Small intestine (tissue), 7 donors: ENCODE results near the gene TULP4. TPM values are rescaled to one million over a fixed set of nuclear protein-coding genes. Genes with fewer than 3 reads are reported as not detected.
"Not testable (repeated sequence)": the region's sequence is repeated elsewhere in the genome, so short reads cannot be mapped to it uniquely, and the experiment has no call there.

Experiments
- DNase-seq, 2 donors: peaks; one replicate each; pipeline versions ENCODE4 v3.0.0 to v3.0.0-alpha.2; 2013
- FAIRE-seq: peaks from 2 replicates; lab custom pipeline; 2012; peaks lifted over from hg19 to GRCh38; lab: Jason Lieb, UNC
- H3K27ac ChIP-seq, 3 donors: one replicate each; pipeline ENCODE4 v1.5.1; 2013; ENCODE audit warnings: low read length in 2 of 3, mild to moderate bottlenecking in 2 of 3, control low read depth in 1 of 3, inconsistent platforms in 1 of 3, low read depth in 1 of 3, moderate library complexity in 1 of 3
- H3K27me3 ChIP-seq, 3 donors: one replicate each; pipeline ENCODE4 v1.6.1; 2013; ENCODE audit warnings: low read length in 3 of 3, inconsistent platforms in 1 of 3; ENCODE audit not compliant: control insufficient read depth in 3 of 3, insufficient read depth in 3 of 3
- H3K36me3 ChIP-seq, 3 donors: one replicate each; pipeline ENCODE4 v1.6.1; 2013; ENCODE audit warnings: low read length in 3 of 3, inconsistent platforms in 1 of 3, low read depth in 1 of 3, mild to moderate bottlenecking in 1 of 3, moderate library complexity in 1 of 3; ENCODE audit not compliant: control insufficient read depth in 3 of 3, insufficient read depth in 2 of 3
- H3K4me1 ChIP-seq, 3 donors: one replicate each; pipeline ENCODE4 v1.6.1; 2013; ENCODE audit warnings: low read length in 2 of 3, inconsistent platforms in 1 of 3, low read depth in 1 of 3, mild to moderate bottlenecking in 1 of 3, moderate library complexity in 1 of 3; ENCODE audit not compliant: control insufficient read depth in 3 of 3, insufficient read depth in 2 of 3
- H3K4me3 ChIP-seq, 3 donors: one replicate each; pipeline ENCODE4 v1.5.1; 2013; ENCODE audit warnings: low read length in 3 of 3, control low read depth in 1 of 3, inconsistent platforms in 1 of 3, low read depth in 1 of 3, mild to moderate bottlenecking in 1 of 3, moderate library complexity in 1 of 3
- H3K9me3 ChIP-seq, 2 donors: one replicate each; pipeline ENCODE4 v1.6.1; 2013; ENCODE audit warnings: low read depth in 1 of 2, low read length in 1 of 2; ENCODE audit not compliant: control insufficient read depth in 2 of 2, insufficient read depth in 1 of 2
- WGBS, 3 donors: extraction: QIAGEN DNeasy Blood & Tissue Kit; methylation state at CpG; one replicate each; pipeline ENCODE4 v1.1.7; 2013; 5-methylcytosine and 5-hydroxymethylcytosine counted together
- polyA plus RNA-seq, 4 donors: library from polyadenylated mRNA; stranded (reverse) in 3 of 4; unstranded in 1 of 4; fragments of 200-250 nt in 3 of 4; fragments of 120-200 nt in 1 of 4; gene quantifications; one replicate each; pipeline versions ENCODE4 v1.2.1 to v1.2.3, GENCODE V29; 2013
- donor health status: healthy with polysubstance abuse.
- donor health status: control.
- donor health status: control.
- donor health status: Bipolar disorder and iron deficiency.
- donor health status: healthy.

TULP4 gene
- polyA plus RNA-seq, 4 donors = 7.2 to 30.7 (median 10.7) TPM

DNA sequence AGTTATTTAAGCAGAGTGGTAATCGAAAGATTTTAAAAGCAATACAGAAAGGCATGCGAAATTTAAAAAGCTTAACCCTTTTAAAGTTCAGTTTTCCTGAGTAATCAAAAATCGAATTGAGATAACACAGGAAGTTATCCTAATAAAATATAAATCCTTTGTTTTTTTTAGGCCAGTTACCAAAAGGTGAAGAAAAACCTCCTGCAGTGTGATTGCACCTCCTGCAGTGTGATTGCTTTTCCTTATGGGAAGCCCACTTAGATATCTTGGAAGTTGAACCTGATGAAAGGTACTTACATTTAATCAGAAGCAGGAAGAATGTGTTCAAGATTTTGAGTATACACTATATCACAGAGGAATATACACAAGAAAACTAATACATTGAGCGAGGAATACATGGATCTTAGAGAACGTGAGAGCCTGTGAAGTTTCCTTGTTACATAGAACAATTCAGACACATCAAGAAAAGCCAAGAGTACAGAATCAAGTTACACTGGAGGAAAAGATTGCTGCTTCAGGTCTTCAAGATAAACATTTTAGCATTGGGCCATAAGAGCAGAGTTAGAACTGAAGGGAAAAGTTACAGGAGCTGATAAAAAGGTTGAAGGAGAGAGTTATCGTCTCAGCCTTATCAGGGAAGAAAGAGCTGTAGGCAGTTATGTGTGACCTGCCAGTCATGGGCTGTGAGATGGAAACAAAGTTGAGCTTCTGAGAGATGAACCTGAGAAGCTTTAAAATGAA is 240.0 kb downstream of the TULP4 start:
- Histone ChIP-seq H3K9me3 (no peaks in the 10 kb centered on the region), H3K4me3 (no peak overlapping the region), H3K27me3 (no peaks in the 10 kb centered on the region), H3K36me3 (no peaks in the 10 kb centered on the region), H3K4me1 (no peaks in the 10 kb centered on the region), H3K27ac (no peak overlapping the region)
- FAIRE-seq (no peak), DNase-seq (no peak)
- 65 to 68% (median 67%) methylated on average over 6 of the region's 6 CpGs for WGBS, 3 donors

DNA sequence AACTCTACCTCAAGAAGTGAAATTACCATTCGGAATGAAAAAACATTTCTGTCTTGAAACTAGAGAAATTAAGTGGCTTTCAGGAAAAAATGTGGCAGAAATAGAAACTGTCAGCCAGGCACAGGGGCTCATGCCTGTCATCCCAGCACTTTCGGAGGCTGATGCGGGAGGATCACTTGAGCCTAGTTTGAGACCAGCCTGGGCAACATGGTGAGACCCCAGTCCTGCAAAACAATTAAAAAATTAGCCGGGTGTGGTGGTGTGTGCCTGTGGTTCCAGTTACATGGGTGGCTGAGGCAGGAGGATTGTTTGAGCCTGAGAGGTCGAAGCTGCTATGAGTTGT is 240.5 kb downstream of the TULP4 start:
- WGBS, 3 donors = 88 to 90% (median 89%) methylated on average over 5 of the region's 5 CpGs

DNA sequence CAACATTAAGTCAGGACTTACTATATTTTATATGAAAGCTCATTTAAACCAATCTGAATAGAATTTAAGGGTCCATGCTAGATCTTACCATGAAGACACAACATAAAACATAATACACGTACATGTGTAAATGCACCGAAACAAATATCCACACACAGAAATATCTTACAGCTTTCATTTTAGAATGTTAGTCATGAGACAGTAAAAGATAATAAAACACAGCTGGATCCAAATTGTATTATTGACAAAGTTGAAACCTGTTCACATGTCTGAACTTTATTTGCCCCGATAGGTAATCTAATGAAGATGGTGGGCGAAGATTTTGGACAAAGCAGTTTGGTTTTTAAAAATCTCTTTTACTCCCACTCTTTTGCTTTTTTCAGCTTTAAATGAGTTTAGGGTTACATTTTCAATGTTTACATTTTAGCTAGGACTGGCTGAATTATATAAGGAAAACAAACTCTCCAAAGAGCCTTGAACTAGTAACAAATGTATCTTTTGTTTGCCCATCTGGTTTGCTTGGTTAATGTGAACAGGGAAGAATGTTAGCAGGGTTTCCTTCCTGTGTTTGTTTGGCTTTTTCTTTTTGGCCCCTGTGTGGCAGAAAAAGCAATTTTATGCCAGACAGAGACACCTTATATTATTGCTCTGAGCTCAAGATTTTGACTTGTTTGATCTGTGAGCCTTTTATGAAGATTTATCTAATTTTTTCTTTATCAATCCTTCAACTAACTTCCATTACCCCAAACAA is 242.5 kb downstream of the TULP4 start:
- H3K27ac ChIP-seq = no peak overlapping the region
- H3K9me3 ChIP-seq = no peaks in the 10 kb centered on the region
- H3K4me1 ChIP-seq = peaks cover 0 to 2% (median 2%) of the 10 kb centered on the region in 3 donors
- WGBS, 3 donors = 83 to 89% (median 86%) methylated on average over 4 of the region's 4 CpGs
- H3K27me3 ChIP-seq = peaks cover 0 to 3% (median 0%) of the 10 kb centered on the region in 3 donors
- no peak for DNase-seq
- no peak for FAIRE-seq
- H3K36me3 ChIP-seq = no peaks in the 10 kb centered on the region
- no peak overlapping the region for H3K4me3 ChIP-seq

More for the DNA sequence above, 240.5 kb downstream of the TULP4 start:
- FAIRE-seq (no peak), DNase-seq (no peak)
- no peaks in the 10 kb centered on the region for H3K36me3 ChIP-seq
- no peaks in the 10 kb centered on the region for H3K27me3 ChIP-seq
- no peak overlapping the region for H3K4me3 ChIP-seq
- no peaks in the 10 kb centered on the region for H3K9me3 ChIP-seq
- H3K4me1 ChIP-seq = no peaks in the 10 kb centered on the region
- no peak overlapping the region for H3K27ac ChIP-seq

DNA sequence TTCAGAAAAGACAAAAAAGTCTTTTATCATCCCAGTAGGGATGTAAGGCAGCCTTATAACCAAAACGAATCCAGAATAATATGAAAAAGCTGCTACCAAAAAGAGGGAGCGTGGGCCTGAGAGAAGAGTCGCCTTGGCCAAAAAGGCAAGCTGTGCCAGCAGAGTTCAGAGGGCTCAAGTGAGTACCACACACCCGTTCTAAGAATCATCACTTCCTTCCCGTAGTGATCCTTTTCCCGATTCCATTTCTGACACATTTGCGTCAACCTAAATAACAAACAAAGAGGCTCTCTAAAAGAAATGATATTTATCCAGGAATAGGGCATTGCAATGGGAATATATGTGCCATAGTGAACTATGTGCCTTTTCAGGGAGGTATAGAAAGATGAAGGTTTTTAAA is 243.8 kb downstream of the TULP4 start:
- WGBS, 3 donors = 68 to 77% (median 69%) methylated on average over 7 of the region's 7 CpGs
- Histone ChIP-seq H3K36me3 (no peaks in the 10 kb centered on the region), H3K9me3 (no peaks in the 10 kb centered on the region), H3K27ac (no peak overlapping the region), H3K27me3 (peaks cover 0 to 3% (median 0%) of the 10 kb centered on the region in 3 donors), H3K4me1 (peaks cover under 1 to 5% (median 2%) of the 10 kb centered on the region in 3 donors), H3K4me3 (no peak overlapping the region)
- FAIRE-seq (no peak), DNase-seq (no peak)

DNA sequence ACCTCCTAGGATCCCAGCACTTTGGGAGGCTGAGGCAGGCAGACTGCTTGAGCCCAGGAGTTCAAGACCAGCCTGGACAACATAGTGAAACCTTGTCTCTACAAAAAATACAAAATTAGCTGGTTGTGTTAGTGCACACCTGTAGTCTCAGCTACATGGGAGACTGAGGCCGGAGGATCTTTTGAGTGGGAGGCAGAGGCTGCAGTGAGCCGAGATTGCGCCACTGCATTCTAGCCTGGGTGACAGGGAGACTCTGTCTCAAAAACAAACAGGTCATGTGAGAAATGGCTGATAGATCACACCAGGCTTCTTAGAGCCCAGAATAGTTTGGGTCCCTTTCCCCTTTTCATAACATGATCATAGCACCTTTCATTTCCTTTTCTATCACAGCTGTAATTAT is 244.8 kb downstream of the TULP4 start:
- 93 to 98% (median 95%) methylated on average over 3 of the region's 3 CpGs for WGBS, 3 donors
- H3K36me3 ChIP-seq, H3K9me3 ChIP-seq, FAIRE-seq, H3K27ac ChIP-seq, H3K27me3 ChIP-seq, DNase-seq, H3K4me3 ChIP-seq: not testable (repeated sequence)
- peaks cover 2 to 12% (median 5%) of the 10 kb centered on the region in 3 donors for H3K4me1 ChIP-seq

DNA sequence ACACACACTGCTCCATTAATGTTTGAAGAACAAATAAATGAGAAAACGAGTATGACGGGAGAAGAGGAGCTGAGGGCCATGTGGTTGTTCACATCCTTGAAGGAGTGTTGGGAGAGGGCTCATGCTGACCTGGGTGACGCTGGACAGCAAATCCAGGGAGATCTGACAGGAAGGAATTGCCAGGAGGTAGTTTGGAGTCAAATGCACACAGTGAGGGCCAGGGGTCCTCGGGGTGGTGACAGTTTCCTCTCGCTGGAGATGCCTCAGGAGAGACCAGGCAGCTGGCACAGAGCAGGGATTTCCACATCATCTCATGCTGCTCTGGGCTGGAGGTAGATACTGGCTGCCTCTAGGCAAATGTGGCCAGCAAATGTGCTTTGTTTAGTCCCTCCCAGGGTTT is 245.7 kb downstream of the TULP4 start:
- FAIRE-seq = no peak
- Histone ChIP-seq H3K4me1 (peaks cover 2 to 12% (median 7%) of the 10 kb centered on the region in 3 donors), H3K27me3 (peaks cover 0 to 3% (median 0%) of the 10 kb centered on the region in 3 donors), H3K4me3 (no peak overlapping the region), H3K27ac (no peak overlapping the region), H3K9me3 (no peaks in the 10 kb centered on the region), H3K36me3 (peaks cover 0 to 3% (median 0%) of the 10 kb centered on the region in 3 donors)
- WGBS, 3 donors = 80 to 85% (median 81%) methylated on average over 5 of the region's 5 CpGs
- DNase-seq = no peak

DNA sequence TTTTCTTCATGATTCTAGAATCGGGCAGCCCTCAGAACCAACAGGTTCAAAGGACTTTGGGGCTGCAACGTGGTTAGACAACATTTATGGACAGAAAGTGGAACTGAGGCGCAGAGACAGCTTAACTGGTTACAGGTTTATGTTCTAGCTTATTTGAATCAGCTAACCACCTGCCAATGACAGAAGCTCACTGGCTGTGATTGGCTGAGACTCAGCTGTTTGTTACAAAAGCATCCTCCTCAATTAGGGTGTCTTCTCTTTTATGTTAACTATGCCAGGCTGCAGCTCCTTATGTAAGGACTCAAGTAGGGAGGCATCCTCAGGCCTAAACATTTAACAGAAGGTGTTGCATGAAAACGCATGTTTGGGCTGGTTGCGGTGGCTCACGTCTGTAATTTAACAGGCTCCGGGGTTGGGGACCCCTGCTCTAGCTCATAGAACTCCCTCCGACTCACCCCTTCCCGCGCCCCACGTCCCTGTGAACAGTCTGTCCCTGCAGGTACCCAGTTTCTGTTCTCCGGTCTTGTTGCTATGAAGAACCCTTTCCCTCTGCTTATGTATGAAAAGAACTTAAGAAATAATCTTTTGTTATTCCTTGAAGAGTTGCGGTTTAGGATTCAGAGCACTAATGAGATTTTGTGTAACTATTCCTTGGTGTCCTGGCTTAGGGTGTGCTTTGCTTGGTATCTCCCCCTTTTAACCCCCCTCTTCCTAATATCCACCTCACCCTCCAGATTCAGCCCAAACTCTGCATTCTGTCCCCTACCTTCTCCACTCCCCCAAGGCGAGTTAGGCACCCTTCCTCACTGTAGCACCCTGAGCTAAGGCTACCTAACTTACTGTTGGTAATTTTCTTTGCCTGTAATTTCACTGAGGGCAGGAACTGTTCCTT is 246.4 kb downstream of the TULP4 start:
- Histone ChIP-seq H3K27me3 (peaks cover 0 to 3% (median 0%) of the 10 kb centered on the region in 3 donors), H3K4me3 (no peak overlapping the region), H3K36me3 (peaks cover 0 to 3% (median 0%) of the 10 kb centered on the region in 3 donors), H3K27ac (no peak overlapping the region), H3K9me3 (no peaks in the 10 kb centered on the region), H3K4me1 (peaks cover 2 to 12% (median 7%) of the 10 kb centered on the region in 3 donors)
- DNase-seq (no peak), FAIRE-seq (no peak)
- 93 to 94% (median 94%) methylated on average over 14 of the region's 14 CpGs for WGBS, 3 donors
